AG04450 (cell line): ENCODE measurements around the gene STXBP1. TPM values are rescaled to one million over a fixed set of nuclear protein-coding genes. Genes with fewer than 3 reads are reported as not detected.

ENCODE experiments used
- CTCF ChIA-PET: fragments of 300-600, 350-600 bp; formaldehyde crosslinking; extraction: SDS; loops from one replicate; lab custom pipeline; 2022; ENCODE audit warnings: antibody characterized with exemption, inconsistent platforms; lab: Charles Lee
- POLR2A ChIA-PET: fragments of 350-600 bp; formaldehyde crosslinking; extraction: SDS; loops from one replicate; lab custom pipeline; 2021; ENCODE audit warnings: antibody characterized with exemption, inconsistent platforms; lab: Yijun Ruan, JAX
- DNase-seq: peaks from one replicate; pipeline ENCODE4 v3.0.0-alpha.2; 2011; ENCODE audit warnings: low read depth, low spot score
- H3K27ac ChIP-seq: one replicate; pipeline ENCODE4 v1.5.1; 2012; ENCODE audit warnings: low read depth, low read length, control low read depth
- H3K27me3 ChIP-seq: one replicate; pipeline ENCODE4 v1.6.0; 2012; ENCODE audit warnings: low read length; ENCODE audit not compliant: control insufficient read depth, insufficient read depth
- H3K4me3 ChIP-seq: 2 replicates; pipeline ENCODE4 v1.5.1; 2011; ENCODE audit warnings: mild to moderate bottlenecking, low read depth, low read length, control low read depth
- H3K9me3 ChIP-seq: 2 replicates; pipeline ENCODE4 v1.5.1; 2012; ENCODE audit warnings: low read length; ENCODE audit not compliant: control insufficient read depth, insufficient read depth
- polyA plus RNA-seq: library from polyadenylated mRNA; depleted of rRNA; stranded (reverse); fragments of >200 nt; gene quantifications from 2 replicates; pipeline ENCODE4 v1.2.3, GENCODE V29; 2011; rRNA removed
- TF ChIP-seq, protein P1 (sequence below): IDR thresholded peaks from 2 replicates; pipeline ENCODE4 v1.5.1; 2011; ENCODE audit warnings: low read depth, low read length, control low read depth, inconsistent platforms

The STXBP1 gene
- polyA plus RNA-seq, 1 experiment: 19.8 TPM

DNA sequence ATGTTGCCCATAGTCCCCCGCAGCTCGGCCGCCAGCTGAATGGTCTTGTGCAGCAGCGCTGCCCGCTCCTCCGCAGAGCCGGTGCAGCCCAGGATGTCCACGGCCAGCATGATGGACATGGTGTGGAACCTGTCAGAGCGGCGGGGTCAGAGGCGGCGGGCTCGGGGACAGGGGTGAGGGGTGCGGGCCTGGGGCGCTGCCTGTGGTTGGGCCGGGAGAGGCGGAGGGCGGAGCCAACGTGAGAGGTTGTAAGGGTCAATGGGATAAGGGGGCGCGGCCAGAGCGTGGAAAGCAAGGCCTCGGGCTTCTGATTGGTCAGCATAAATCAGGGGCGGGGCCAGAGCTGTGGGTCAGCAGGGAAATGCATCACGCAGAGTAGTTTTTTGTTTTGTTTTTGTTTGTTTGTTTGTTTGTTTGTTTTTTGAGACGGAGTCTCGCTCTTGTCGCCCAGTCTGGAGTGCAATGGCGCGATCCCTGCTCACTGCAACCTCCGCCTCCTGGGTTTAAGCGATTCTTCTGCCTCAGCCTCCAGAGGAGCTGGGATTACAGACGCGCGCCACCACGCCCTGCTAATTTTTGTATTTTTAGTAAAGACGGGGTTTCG, 129.9 kb downstream of the STXBP1 start:
- Histone ChIP-seq H3K27ac (no peak overlapping the region), H3K4me3 (no peak overlapping the region), H3K9me3 (no peaks in the 10 kb centered on the region; the same call in 1 of the 2 replicates), H3K27me3 (peaks cover 6% of the 10 kb centered on the region)
- DNase-seq: no peak
- ChIA-PET POLR2A (interaction anchor here (0.8 kb wide), 1 partner anchor 61 kb away, joined by 3 read pairs; no protein-coding TSS in a partner anchor), CTCF (interaction anchor here (0.7 kb wide), 1 partner anchor 132 kb away, joined by 5 read pairs; no protein-coding TSS in a partner anchor)
- TF ChIP-seq, protein P1, sequence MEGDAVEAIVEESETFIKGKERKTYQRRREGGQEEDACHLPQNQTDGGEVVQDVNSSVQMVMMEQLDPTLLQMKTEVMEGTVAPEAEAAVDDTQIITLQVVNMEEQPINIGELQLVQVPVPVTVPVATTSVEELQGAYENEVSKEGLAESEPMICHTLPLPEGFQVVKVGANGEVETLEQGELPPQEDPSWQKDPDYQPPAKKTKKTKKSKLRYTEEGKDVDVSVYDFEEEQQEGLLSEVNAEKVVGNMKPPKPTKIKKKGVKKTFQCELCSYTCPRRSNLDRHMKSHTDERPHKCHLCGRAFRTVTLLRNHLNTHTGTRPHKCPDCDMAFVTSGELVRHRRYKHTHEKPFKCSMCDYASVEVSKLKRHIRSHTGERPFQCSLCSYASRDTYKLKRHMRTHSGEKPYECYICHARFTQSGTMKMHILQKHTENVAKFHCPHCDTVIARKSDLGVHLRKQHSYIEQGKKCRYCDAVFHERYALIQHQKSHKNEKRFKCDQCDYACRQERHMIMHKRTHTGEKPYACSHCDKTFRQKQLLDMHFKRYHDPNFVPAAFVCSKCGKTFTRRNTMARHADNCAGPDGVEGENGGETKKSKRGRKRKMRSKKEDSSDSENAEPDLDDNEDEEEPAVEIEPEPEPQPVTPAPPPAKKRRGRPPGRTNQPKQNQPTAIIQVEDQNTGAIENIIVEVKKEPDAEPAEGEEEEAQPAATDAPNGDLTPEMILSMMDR: no peak

Other genes with a start within 250 kb of the STXBP1 start
- gene SLC2A8, start 215.1 kb upstream of the STXBP1 start, polyA plus RNA-seq: 5.4 and 6.3 TPM in 2 replicates
- 5.2 and 5.6 TPM in 2 replicates for gene ZNF79, start 187.9 kb upstream of the STXBP1 start, polyA plus RNA-seq
- 2,379 and 2,541 TPM in 2 replicates for gene RPL12, start 160.9 kb upstream of the STXBP1 start, polyA plus RNA-seq
- 3.4 and 4.8 TPM in 2 replicates for gene LRSAM1, start 160.8 kb upstream of the STXBP1 start, polyA plus RNA-seq
- gene CFAP157, start 94.7 kb downstream of the STXBP1 start, polyA plus RNA-seq: 0.14 TPM in 1 of 2 replicates, not detected in the other
- 5.2 and 6.1 TPM in 2 replicates for gene PTRH1, start 103.4 kb downstream of the STXBP1 start, polyA plus RNA-seq
- gene TTC16, start 103.8 kb downstream of the STXBP1 start, polyA plus RNA-seq: not detected in 2 replicates
- 4.9 and 5.8 TPM in 2 replicates for gene TOR2A, start 123.0 kb downstream of the STXBP1 start, polyA plus RNA-seq
- not detected in 2 replicates for gene SH2D3C, start 166.4 kb downstream of the STXBP1 start, polyA plus RNA-seq
- 38.2 and 45.9 TPM in 2 replicates for gene CDK9, start 173.8 kb downstream of the STXBP1 start, polyA plus RNA-seq
- gene FPGS, start 190.6 kb downstream of the STXBP1 start, polyA plus RNA-seq: 24.8 and 34.6 TPM in 2 replicates
- 17.2 and 34.2 TPM in 2 replicates for gene ENG, start 242.4 kb downstream of the STXBP1 start, polyA plus RNA-seq